Stomach (tissue), 4 donors: ENCODE data around the gene LOXHD1.

Source experiments
- POLR2A ChIP-seq, 4 donors: fragments of 450-650 bp; IDR thresholded peaks; one replicate each; pipeline ENCODE4 v1.6.1; 2016; ENCODE audit warnings: antibody characterized with exemption in 4 of 4, control low read depth in 2 of 4, mild to moderate bottlenecking in 1 of 4, moderate library complexity in 1 of 4
- POLR2AphosphoS5 ChIP-seq, 3 donors: sonication (generic); formaldehyde crosslinking; IDR thresholded peaks; one replicate each; pipeline ENCODE4 v1.6.1; 2016; ENCODE audit warnings: antibody characterized with exemption in 3 of 3
- TF ChIP-seq, protein P1 (sequence below), 7 experiments: fragments of 450-650 bp in 4 of 7; fragments of 200-600 bp in 3 of 7; sonication (generic) in 3 of 7; IDR thresholded peaks; one replicate each; pipeline ENCODE4 v1.5.1; 2016 to 2019; ENCODE audit warnings: antibody characterized with exemption in 7 of 7, control low read depth in 2 of 7, mild to moderate bottlenecking in 1 of 7

GRCh38 chr18:46650681-46651080, 6.3 kb downstream of the LOXHD1 start:
- TF ChIP-seq, protein P1, sequence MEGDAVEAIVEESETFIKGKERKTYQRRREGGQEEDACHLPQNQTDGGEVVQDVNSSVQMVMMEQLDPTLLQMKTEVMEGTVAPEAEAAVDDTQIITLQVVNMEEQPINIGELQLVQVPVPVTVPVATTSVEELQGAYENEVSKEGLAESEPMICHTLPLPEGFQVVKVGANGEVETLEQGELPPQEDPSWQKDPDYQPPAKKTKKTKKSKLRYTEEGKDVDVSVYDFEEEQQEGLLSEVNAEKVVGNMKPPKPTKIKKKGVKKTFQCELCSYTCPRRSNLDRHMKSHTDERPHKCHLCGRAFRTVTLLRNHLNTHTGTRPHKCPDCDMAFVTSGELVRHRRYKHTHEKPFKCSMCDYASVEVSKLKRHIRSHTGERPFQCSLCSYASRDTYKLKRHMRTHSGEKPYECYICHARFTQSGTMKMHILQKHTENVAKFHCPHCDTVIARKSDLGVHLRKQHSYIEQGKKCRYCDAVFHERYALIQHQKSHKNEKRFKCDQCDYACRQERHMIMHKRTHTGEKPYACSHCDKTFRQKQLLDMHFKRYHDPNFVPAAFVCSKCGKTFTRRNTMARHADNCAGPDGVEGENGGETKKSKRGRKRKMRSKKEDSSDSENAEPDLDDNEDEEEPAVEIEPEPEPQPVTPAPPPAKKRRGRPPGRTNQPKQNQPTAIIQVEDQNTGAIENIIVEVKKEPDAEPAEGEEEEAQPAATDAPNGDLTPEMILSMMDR (IDR thresholded peaks at IDR 0.05), result no peak
- TF ChIP-seq POLR2AphosphoS5 (IDR thresholded peaks at IDR 0.05) (no peak), POLR2A (IDR thresholded peaks at IDR 0.05) (no peak)
